Right lung (tissue), 5 donors: Measurements from ENCODE around the gene SEC16A. TPM values are rescaled to one million over a fixed set of nuclear protein-coding genes. Genes with fewer than 3 reads are reported as not detected.
A peak's percentile ranks its signal among the peaks of the same experiment; 100 is the strongest.

ENCODE experiments used
- DNase-seq, 2 donors: peaks; one replicate each; pipeline ENCODE4 v3.0.0-alpha.2; 2013
- polyA plus RNA-seq, 5 donors: library from polyadenylated mRNA; unstranded; fragments of 120-200 nt; gene quantifications; one replicate each; pipeline versions ENCODE4 v1.2.1 to v1.2.3, GENCODE V29; 2013; ENCODE audit warnings: inconsistent platforms in 1 of 5, low replicate concordance in 1 of 5; ENCODE audit not compliant: insufficient read length in 5 of 5, insufficient read depth in 1 of 5

SEC16A gene
- polyA plus RNA-seq, 5 donors = 42.9 to 65.9 (median 52.9) TPM

DNA sequence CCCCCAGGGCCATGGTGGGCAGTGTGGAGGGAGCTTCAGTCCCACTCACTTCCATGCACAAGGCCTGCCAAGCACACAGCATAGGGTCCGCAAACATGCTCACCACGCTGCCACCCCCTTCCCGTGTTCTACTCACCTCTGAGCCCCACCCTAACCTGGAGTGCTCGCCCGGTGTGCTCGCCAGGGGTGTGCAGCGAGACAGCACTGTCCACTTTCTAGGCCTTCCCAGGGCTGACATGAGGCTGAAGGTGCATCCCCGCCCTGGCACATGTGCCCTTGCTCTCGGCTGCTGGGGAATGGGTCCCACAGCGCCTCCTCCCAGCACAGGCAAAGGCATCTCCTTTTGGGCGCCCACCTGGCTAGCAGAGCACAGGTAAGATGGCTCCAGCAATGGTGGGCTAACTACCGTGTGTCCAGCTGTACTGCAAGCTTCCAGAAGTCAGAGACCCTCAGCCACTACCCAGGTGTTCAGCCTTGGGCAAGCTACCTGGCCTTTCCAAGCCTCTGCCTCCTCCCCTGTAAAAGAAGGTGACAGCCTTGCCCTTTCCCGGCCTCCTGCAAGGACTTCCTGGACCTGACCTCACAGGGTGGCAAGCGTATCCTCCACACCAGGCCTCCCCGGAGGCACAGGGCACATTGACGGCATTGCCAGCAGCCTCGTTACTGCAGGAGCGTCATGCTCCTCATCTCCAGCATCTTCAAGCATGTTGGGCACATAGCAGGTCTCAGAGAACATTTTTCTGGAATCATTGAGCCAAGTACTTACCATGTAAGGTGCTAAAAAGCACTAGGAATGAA lies 4.2 kb upstream of the SEC16A start:
- no peak for DNase-seq

DNA sequence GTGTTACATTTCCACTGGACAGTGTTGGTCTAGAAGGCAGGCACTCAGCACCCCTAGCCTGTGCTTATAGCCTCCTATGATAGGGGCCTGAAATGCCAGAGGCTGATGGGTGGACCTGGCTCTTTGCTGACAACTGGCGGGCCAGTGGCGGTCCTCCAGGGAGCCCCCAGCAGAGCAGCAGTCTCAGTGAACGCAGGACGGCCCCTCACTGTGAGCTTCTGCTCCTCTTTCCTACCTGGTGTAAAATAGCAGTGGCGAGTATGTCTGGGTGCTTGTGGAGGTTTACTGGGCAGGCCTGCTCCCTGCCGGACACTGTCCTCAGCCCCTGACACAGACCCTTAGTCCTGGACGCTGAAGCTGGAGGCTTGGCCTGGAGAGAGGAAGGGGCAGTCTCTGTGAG lies 3.3 kb upstream of the SEC16A start:
- no peak for DNase-seq

DNA sequence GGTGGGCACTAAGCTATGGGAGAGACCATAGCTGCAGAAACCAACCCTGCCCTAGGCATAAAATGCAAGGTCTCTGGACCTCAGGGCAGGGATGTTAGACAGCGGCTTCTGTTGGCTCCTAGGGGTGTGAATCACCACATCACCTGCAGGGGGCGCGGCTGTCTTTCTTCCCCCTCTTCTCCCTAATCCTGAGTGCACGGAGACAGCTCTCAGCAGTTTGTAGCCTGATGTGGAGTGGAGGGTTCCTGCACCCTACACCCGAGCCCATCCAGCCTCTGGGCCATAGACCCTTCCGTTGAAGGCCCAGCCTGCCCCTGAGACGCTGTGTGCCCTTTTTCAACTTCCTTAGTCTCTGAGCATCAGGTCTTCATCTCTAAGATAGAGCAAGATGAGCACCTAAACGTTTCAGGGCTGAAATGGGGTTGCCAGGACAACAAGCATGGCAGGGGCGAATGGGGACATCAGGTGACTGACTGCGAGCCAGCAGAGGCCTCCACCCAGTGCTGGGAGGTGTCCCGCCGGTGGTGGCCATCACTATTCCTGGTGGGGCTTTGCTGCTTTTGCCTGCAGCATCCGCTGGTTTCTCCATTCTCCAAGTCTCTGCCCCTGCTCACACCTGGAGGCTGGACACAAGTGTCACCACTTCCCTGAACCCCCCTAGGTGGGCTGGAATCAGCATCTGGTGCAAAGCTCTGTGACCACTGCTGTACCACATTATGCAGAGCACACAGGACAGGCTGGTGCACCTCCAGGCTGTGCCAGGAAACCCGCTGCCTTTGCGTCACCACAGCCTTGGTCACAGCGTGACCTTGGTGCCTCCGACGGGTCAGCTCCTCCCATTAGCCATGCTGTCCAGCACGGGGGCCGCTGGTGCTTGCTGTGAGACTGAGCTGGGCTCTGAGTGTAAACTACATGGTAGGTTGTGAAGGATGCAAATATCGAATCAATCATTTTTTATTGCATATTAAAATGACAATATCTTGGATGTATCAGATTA lies 2.5 kb upstream of the SEC16A start:
- peak; percentile 59 to 79 for DNase-seq

DNA sequence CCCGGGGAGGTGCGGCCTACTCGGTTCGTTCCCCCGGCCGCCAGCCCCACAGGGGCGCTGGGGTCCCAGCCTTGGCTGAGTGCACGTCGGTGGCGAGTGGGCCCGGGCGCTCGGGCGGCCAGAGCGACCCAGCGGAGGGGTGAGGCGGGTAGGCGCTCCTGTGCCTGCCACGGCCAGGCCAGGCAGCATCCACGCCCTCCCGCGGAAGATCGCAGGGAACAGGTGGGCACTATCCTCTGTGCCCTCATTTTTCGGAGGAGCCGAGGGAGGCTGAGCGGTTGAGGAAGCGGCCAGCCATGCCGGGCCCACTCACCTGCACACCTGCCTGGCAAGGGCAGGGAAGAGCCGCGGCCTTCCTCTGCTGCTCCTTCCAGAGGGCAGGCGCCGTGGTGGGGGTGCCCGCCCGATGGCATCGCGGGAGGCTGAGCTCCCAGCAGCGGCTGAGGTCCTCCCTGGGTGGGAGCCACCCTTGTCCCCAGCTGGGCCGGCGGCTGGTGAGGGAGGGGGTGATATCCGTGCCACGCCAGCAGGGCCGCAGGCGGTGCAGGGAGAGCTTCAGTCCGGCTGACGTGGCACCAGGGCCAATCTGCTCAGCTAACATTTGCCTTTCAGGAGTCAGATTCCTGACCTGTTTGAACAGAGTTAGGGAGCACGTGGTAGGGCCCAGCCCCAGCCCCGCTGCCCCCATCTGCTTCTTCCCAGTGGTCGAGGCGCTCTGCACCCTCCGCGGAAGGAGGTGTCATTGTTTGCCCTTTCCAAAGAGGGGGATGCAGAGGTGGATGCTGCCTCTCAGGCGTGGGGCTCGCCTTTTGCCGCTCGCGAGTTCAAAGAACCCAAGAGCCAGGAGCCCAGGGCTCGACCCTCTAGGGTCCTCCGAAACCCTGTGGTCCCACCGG lies 1.6 kb upstream of the SEC16A start:
- DNase-seq = peak; percentile 7 to 14

DNA sequence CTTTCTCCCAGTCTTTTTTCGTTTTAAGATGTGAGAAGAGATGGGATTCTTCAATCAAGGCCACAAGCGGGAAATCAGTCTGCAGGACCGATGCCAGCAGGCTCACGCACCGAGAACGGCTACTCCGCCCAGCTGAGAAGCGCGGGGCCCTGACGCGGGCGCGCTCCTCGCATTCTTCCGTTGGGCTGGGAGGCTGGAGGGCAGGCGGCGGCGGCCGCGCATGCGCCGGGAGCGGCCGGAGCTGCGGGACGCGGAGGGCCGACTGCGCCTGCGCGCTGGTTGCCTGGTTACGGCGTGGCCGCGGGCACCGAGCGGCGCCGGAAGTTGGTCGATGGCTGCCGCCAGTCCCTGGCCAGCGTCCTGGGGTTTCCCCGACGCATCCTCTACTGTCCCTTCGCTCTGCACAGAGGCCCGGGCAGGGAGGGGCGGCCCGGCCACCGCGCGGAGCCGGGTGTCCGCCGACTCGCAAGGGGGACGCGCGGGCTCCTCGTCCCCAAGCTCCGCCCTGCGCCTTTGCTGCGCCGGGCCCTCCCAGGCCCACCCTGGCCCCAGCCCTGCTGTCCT lies 831 bp upstream of the SEC16A start:
- DNase-seq = peak; percentile 93 to 96

DNA sequence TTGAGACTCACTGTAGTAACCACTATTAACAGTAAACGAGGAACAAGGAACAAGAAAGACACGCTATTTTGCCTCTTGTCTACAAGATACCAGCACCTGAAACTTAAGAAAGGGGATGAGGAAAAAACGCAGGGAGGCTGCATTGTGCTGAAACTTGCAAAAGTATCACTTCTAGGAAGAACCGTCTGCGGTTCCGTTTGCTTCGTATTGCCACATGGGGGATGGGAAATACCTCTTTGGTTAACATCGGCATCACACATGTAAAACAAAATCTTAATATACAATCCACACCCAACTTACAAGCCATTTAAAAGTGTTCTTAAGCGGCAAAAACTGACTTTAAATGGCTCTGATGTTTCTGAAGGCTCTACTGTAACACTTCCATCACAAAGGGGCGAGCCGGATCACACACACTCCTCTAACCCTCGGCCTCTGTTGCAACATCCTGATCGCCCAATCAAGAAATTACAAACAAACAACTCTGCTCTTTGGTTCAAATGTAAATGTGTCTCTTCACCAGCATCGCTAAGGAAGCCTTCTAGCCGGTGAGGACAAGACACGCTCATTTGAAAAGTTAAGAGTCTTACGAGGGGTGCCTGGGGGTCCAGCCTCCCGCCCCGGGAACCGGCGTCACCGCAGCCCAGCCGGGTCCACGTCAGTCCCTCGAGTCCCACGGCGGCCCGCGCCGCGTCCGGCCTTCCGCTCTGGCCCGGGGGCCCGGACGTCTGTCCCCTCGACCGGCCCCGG lies 621 bp downstream of the SEC16A start:
- peak; percentile 46 to 55 for DNase-seq

DNA sequence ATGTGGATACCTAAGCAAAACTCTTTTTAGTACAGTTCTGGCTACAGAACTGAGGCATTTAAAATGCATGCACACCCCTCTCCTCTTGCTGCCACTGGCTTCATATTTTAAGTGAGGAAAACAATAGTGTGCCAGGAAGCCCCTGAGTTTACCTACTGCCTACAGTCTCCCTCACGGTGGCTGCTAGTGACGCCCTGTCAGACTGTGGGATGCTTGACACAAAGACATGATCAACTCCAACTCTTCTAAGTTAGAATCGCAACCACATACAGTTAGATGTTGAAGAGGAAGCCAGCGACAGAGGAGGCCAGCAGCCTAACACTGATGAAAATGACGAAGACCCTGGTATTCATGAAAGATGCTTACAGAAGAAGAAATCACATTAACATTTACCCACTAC lies 1.3 kb downstream of the SEC16A start:
- no peak for DNase-seq

DNA sequence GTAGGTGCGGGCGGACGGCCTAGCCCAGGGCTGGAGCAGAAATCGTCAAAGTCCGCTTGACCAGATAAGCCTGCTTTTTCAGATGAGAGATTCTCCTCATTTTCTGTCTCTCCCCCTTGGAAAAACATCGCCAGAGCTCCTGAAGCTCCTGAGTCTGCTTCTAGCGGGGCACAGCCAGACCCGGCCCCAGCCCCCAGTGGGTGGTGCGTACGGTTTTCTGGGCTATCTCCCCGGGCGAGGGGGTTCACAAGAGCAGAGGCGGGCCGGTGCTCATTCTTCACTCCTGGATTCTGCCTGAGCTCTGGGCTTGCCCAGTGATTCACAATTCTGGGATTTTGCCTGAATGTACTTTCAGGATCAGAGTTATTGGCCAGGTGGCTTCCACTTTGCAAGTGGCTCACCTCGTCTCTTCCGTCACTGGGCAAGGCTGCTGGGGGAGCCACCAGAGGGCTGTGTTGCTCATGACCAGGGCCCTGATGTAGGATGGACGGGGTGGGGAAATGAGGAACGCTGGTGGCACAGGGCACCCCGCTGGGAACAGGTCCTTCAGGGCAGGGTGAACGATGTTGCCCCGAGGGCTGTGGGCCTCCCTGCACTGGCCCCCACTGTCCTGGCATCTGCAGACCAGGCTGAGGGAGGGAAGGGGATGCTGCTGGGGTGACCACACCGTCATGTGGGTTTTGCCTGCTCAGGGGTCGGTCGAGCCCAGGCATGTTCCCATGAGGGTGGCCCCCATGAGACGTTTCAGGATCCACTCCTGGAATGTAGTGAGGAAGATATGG lies 6.3 kb downstream of the SEC16A start:
- no peak for DNase-seq

DNA sequence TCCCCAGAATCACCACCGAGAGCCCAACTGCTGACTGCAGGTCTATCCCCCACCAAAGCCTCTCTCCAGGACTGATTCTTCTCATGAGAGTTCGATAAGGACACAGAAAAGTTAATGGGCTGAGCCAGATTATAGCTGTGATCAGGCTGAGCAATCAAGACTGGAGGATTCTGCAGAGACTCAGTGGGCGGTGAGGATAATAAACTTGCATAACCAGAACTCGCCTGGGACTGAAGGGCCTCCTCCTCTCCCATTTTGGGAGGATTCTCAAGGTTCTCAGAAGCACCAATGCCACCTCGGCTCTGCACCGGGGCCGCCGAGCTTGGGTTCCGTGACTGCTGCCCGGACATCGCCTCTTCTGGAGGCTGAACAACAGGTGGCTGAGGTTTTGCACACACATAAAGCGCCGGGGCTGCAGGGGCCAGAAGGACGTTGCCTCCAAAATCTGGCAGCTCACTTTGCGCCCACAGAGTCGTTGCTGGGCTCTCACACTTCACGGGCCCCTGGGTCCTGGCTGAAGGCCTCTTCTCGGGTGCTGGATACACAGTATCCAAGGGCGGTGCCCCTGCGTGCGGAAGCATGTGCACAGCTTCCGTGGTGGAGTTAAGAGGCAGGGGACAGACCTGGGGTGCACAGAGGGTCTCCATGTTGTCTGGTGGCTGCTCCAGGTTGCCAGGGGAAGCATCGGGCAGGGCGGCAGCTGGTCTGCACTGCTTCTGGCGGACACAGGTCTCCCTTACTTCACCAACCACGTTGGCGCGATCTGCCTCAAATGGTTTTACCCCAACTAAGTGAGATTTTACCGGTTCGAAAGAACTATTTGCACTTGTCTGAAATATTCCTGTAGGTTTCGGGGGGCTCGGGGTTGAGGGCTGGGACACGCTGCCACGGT lies 7.6 kb downstream of the SEC16A start:
- no peak for DNase-seq

DNA sequence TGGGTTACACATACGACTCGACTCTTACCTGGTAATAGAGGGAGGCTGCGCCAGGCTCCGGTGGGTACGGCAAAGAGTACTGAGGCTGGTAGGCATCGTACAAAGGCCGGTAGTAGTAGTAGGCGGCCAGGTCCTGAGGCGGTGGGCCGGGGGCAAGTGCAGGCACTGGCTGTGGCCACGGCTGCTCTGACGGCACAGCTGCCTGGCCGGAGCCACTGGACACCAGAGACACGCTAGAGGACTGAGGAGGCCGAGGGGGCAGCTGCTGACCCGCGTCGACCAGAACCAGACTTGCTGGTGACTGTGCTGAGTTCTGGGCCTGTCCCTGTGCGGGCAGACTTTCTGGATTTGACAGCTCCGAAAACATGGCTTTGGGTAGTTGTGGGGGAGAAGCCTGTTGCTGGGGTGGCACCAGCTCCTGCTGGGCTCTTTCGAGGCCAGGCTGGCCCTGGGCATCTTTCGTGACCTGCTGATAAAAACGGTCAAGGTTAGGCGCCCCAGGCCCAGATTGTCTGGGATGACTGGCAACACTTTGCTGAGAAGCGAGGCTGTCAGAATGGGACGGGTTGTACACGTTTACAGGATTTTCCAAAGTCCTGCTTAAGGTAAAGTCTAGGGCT lies 8.7 kb downstream of the SEC16A start:
- DNase-seq = no peak

DNA sequence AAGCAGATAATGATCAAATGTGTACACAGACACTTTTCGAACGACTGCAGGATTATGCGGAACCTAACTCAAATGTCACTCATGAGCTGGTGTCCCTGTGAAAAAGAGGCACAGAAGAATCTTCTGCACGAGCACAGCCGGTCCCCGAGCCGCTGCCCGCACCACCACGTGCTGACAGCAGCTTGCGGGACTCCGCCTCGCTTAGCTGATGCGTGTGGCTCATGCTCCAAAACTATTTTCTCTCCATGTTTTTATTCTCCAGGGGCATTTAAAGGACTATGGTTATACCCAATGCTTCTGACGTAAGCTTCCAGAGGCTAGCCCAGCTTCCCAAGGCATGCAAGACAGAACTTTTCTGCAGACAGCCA lies 9.5 kb downstream of the SEC16A start:
- DNase-seq = no peak

DNA sequence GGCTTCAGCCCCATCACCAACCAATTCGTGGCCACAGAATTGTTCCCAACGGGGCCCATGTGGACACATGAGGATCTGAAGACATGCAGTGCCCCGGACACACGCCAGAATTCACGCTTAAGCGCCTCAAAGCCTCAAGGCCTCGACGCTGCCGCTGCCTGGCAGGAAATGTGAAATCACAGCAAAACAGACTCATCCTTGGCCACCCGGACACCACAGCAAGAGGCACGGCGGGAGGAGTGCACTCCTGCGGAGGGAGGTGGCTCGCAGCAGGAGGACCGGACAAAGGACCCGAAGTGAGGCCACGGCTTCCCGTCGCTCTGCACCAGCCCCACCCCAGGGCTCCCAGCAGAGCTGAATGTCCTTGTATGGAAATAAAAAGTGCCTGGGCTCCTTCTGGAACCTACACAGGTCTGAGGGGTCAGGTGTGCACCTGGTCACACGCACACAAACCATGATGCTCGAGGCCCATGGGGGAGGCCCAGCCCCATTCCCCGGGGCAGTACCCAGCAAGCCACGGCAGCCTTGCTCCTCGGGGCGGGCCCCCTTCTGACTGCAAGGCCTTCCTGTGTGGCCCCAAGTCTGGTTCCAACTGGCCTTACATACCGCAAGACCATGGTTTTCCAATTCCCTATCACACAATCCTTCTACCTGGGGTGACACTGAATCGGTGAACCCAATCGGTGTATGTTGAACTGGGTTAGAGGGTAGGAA lies 10.0 kb downstream of the SEC16A start:
- no peak for DNase-seq

DNA sequence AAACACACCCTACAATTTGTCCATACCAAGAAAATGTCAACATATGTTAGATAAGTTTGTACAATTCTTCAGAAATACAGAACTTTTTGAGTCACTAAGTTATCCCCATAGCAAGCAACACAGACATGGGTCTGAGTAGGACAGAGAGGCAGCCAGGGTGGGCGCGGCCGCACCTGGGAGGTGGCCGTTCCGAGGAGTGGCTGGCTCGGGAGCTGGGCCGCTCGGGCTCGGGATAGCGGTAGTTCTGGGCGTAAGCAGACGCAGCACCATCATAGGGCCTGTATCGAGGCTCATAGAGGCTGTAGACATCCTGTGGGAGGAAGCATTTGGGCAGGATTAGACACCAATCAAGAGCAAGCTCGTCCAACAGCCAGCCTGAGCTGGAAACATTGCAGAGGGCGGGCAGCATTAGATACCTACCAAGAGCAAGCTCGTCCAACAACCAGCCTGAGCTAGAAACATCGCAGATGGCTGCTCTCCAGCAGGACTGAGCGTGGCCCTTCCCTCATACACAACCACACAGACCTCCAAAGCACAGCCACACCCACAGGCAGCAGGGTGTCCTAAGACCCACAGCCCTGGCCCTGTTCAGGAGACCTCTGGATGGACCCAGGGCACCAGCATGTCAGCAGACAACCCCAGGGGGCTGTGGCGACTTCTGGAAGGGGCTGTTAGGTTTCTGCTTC lies 10.9 kb downstream of the SEC16A start:
- DNase-seq = no peak

DNA sequence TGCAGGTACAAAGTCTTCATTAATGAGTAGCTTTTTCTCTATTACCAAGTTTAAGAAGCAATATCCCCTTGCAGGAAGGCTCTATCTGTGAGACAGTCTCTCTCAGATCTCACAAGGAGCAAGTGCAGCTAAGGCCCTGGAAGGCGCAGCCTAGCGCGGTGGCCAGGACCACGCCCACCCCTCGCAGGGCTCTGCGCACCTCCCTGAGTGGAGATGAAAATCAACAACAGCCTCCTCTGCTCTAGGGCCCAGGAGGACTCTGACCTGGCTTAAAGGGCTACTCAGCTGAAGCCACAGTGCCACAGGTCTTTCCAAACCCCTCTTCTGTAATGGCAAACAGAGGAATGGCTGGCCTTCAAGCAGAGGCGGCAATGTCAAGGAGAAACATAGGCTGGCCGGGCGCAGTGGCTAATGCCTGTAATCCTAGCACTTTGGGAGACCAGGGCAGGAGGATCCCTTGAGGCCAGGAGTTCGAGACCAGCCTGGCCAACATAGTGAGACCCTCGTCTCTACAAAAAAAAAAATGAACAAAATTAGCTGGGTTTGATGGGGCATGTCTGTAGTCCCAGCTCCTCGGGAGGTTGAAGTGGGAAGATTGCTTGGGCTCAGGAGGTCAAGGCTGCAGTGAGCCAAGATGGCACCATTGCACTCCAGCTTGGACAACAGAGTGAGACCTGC lies 11.9 kb downstream of the SEC16A start:
- no peak for DNase-seq

DNA sequence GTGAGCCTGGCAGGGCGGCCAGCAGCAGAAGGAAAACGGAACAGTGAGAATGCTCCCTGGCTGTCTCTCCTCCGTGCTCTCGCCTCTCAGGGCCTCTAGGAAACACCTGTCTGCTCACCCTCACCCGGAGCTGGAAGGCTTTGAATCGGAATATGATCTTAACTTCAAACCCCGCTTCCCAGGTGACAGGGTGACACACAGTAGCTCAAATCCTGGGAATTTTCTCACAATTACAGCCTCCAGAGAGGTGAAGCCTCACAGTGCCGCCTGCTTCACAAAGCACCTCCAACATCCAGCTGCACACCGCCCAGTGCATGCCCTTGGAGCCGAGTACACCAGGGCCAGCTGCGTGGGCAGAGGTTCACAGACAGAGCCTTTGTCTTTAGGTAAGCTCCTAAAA lies 12.5 kb downstream of the SEC16A start:
- no peak for DNase-seq

DNA sequence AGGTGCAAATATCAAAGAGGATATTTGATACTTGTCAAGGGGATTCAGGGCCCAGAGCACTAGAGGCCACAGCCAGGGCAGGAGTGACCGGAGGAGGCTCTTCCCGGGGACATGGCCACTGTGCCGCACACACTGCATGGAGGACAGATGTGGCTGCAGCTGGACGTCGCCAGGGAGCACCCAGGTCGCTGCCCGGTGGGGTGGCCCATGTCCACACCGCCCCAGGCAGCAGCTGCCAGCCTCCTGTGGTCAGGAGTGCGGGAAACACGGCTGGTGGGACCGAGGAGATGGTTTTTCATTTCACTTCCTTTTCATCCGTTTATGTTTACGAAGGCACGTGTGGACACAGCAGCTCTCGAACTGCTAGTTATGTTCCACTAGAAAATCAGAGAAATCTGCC lies 15.1 kb downstream of the SEC16A start:
- DNase-seq = no peak
